HG02798 (cell line): ENCODE results near the gene TET1.
"Not testable (repeated sequence)": the region's sequence is repeated elsewhere in the genome, so short reads cannot be mapped to it uniquely, and the experiment has no call there.

Source experiments
- ATAC-seq: cut with Tn5 transposase; IDR thresholded peaks from one replicate; pipeline ENCODE4 v1.9.1; 2021; ENCODE audit warnings: mild to moderate bottlenecking; ENCODE audit not compliant: unreplicated experiment, poor library complexity

Gene TET1

GRCh38 chr10:68684413-68684812, 124.3 kb downstream of the TET1 start:
- ATAC-seq: peak; percentile 74

GRCh38 chr10:68696018-68696417, 135.9 kb downstream of the TET1 start:
- no peak for ATAC-seq

- no peak for ATAC-seq
These were observed 137.0 kb downstream of the TET1 start for GRCh38 chr10:68697106-68697505.

- no peak for ATAC-seq
These were observed 140.1 kb downstream of the TET1 start for GRCh38 chr10:68700197-68700596.

- ATAC-seq: no peak
These were observed 145.4 kb downstream of the TET1 start for GRCh38 chr10:68705548-68705947.

- ATAC-seq: not testable (repeated sequence)
These were observed 148.8 kb downstream of the TET1 start for GRCh38 chr10:68708987-68709386.

- ATAC-seq: not testable (repeated sequence)
These were observed 152.9 kb downstream of the TET1 start for GRCh38 chr10:68713065-68713464.

GRCh38 chr10:68717435-68717834, 157.3 kb downstream of the TET1 start:
- ATAC-seq: no peak

GRCh38 chr10:68720793-68721672, 160.9 kb downstream of the TET1 start, which contains the start of gene CCAR1:
Gene CCAR1 (plus strand): TSS chr10:68721239. CDS start chr10:68722505, 1,266 bp downstream.
- ATAC-seq: peak; percentile 99

GRCh38 chr10:68721673-68722335, 161.7 kb downstream of the TET1 start:
- ATAC-seq: no peak

- no peak for ATAC-seq
These were observed 164.9 kb downstream of the TET1 start for GRCh38 chr10:68725016-68725415.

- ATAC-seq: no peak
These were observed 167.0 kb downstream of the TET1 start for GRCh38 chr10:68727146-68727545.

GRCh38 chr10:68732651-68733050, 172.5 kb downstream of the TET1 start:
- ATAC-seq: no peak

GRCh38 chr10:68734349-68734748, 174.2 kb downstream of the TET1 start:
- no peak for ATAC-seq

- no peak for ATAC-seq
These were observed 175.0 kb downstream of the TET1 start for GRCh38 chr10:68735119-68735518.

- ATAC-seq: not testable (repeated sequence)
These were observed 175.6 kb downstream of the TET1 start for GRCh38 chr10:68735739-68736138.

GRCh38 chr10:68740676-68741075, 180.5 kb downstream of the TET1 start:
- ATAC-seq: not testable (repeated sequence)

- no peak for ATAC-seq
These were observed 182.3 kb downstream of the TET1 start for GRCh38 chr10:68742397-68742796.
